ENCODE results near the gene POLR1G.

Gene POLR1G

DNA sequence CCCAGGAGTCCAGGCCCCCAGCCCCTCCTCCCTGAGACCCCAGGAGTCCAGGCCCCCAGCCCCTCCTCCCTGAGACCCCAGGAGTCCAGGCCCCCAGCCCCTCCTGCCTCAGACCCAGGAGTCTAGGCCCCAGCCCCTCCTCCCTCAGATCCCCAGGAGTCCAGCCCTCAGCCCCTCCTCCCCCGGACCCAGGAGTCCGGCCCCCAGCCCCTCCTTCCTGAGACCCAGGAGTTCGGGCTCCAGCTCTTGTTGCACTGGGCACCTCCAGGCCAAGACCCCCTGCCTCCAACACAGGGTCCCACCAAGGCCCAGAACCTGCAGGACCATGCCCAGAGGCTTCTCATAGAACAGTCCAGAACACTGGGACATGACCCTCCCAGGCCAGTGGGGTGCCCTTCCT lies 13.5 kb downstream of the POLR1G start:
- CTCF ChIA-PET = interaction anchor here (1.4 to 3.1 kb wide), 3 partner anchors 20 to 66 kb away, joined by 8 to 20 read pairs (median 14); no protein-coding TSS in a partner anchor
- POLR2A ChIA-PET = no interaction called here
- TF ChIP-seq, protein P1, sequence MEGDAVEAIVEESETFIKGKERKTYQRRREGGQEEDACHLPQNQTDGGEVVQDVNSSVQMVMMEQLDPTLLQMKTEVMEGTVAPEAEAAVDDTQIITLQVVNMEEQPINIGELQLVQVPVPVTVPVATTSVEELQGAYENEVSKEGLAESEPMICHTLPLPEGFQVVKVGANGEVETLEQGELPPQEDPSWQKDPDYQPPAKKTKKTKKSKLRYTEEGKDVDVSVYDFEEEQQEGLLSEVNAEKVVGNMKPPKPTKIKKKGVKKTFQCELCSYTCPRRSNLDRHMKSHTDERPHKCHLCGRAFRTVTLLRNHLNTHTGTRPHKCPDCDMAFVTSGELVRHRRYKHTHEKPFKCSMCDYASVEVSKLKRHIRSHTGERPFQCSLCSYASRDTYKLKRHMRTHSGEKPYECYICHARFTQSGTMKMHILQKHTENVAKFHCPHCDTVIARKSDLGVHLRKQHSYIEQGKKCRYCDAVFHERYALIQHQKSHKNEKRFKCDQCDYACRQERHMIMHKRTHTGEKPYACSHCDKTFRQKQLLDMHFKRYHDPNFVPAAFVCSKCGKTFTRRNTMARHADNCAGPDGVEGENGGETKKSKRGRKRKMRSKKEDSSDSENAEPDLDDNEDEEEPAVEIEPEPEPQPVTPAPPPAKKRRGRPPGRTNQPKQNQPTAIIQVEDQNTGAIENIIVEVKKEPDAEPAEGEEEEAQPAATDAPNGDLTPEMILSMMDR (IDR thresholded peaks at IDR 0.05; ENCODE audit: control extremely low read depth, extremely low read depth, low read depth, missing control alignments) = no peak
- no peak for DNase-seq (ENCODE audit: extremely low spot score)

DNA sequence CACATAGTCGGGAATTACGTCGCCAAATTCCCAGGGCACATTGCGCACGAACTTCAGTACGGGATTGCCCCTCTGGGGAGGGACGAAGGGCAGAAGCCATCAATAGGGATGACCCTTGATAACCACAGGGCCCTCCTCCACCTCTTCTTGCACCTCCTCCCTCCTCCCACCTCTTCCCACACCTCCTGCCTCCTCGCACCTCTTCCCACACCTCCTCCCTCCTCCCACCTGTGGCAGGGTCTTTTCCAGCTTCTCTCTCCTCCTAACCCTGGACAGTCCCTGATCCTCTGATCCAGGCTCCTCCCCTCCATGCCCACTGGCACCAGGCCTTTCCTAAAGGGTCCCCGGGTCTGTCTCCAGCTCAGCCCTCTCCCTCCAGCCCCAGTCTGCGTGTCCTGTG lies 13.9 kb downstream of the POLR1G start:
- POLR2A ChIA-PET = no interaction called here
- CTCF ChIA-PET = interaction anchor here (1.4 to 3.1 kb wide), 3 partner anchors 19 to 65 kb away, joined by 8 to 20 read pairs (median 14); no protein-coding TSS in a partner anchor
- TF ChIP-seq, protein P1 (IDR thresholded peaks at IDR 0.05; ENCODE audit: control extremely low read depth, extremely low read depth, low read depth, missing control alignments) = no peak
- no peak for DNase-seq (ENCODE audit: extremely low spot score)

DNA sequence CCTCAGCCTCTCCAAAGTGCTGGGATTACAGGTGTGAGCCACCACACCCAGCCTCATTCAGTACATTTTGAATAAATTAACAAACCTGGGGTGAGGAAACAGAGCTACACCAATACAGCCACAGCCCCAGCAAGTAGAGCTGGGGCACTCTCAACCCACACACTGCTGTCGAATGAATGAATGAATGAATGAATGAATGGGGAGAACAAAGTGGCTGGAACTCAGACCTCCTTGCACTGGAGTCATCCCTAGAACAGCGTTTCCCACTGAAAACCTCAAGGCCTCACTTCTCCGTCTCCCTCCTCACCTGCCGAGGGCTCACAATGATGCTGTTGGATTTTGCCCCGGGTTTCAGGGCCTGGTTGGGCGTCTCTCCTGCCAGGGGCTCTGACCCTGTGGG lies 14.4 kb downstream of the POLR1G start:
- POLR2A ChIA-PET = interaction anchor here (1.5 kb wide), 1 partner anchor 47 kb away, joined by 6 read pairs; the partner anchor contains the start of gene FOSB
- CTCF ChIA-PET = interaction anchor here (1.4 to 3.1 kb wide), 3 partner anchors 19 to 65 kb away, joined by 8 to 20 read pairs (median 14); no protein-coding TSS in a partner anchor
- TF ChIP-seq, protein P1 (IDR thresholded peaks at IDR 0.05; ENCODE audit: control extremely low read depth, extremely low read depth, low read depth, missing control alignments) = no peak
- DNase-seq (ENCODE audit: extremely low spot score) = no peak

DNA sequence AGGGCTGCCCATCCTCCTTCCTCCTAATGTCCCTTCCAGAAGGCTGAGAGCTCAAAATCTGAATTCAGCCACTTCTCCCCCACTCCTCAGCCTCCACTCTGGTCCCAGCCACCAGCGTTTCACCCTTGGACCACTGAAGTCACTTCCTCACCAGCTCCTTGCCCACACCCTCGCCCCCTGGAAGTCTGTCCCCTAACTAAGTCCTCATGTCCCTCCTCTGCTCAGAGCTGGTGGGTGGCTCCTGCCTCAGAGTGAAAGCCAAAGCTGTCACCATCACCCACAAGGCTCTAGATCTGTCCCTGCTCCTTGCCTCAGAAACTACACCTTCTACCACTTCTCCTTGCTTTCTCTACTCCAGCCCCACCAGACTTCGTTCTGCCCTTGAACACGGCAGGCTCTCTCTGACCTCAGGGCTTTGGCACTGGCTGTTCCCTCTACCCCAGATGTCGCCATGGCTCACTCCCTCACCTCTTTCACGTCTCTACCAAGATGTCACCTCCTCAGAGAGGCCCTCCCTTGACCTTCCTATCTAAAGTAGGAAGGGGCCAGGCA lies 15.6 kb downstream of the POLR1G start:
- ChIA-PET POLR2A (interaction anchor here (1.5 kb wide), 1 partner anchor 46 kb away, joined by 6 read pairs; the partner anchor contains the start of gene FOSB), CTCF (interaction anchor here (2.4 to 3.1 kb wide), 2 partner anchors 17 to 63 kb away, joined by 14 to 20 read pairs; no protein-coding TSS in a partner anchor)
- no peak for DNase-seq (ENCODE audit: extremely low spot score)
- TF ChIP-seq, protein P1 (IDR thresholded peaks at IDR 0.05; ENCODE audit: control extremely low read depth, extremely low read depth, low read depth, missing control alignments) = no peak

DNA sequence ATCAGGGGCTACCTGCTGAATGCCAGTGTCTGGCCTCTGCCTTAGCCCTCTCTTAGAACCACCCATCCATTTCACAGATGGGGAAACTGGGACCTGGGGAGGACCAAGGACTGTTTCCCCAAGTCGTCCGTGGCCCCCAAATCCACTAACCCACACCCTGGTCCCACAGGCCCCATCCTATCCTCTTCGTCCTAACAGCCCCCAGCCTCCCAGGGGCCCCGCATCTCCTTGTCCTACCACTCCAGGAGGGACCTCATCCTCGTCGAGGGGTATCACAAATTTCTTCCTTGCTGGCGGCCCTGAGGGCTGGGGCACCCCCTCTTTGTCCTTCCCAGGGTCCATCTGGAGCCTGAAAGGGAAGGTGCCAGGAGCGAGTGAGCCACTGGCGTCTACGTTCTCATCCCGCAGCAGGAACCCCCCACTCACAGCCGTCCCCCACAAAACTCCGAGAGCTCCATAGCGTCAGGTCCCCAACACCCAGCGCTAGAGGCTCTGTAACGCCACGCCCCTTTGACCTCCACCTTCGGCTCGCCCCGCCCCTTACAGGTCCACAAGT lies 16.7 kb downstream of the POLR1G start:
- TF ChIP-seq, protein P1 (IDR thresholded peaks at IDR 0.05; ENCODE audit: control extremely low read depth, extremely low read depth, low read depth, missing control alignments) = no peak
- ChIA-PET CTCF (no interaction called here), POLR2A (no interaction called here)
- no peak for DNase-seq (ENCODE audit: extremely low spot score)

DNA sequence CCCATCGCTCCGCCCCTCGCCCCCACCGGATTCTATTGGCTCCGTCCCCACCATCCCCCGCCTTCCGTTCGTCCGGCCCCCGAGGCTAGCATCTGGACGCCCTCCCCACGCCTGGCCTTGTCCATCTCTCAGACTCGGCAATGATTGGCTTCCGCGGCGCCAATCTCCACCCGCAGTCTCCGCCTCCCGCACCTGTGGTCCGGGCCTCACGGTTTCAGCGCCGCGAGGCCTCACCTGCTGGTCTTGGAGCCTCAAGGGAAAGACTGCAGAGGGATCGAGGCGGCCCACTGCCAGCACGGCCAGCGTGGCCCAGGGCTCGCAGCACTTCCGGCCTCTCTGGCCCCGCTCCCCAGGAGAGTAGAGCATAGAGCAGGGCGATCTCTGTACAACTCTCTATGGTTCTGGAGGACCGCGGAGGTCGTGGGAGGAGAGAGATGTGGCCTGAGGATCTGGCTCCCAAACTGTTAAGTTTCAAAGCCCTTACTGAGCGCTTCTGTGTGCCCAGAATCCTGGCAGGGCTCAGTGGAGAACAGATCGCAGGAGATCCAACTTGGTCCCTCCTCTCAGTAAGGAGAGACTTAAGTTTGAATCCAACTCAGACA lies 17.2 kb downstream of the POLR1G start, which contains the start of gene ERCC1:
Gene ERCC1 (minus strand): TSS at position 329 of the 602 bp plus-strand sequence. CDS start 543 bp downstream, outside the sequence.
- POLR2A ChIA-PET = no interaction called here
- CTCF ChIA-PET = interaction anchor here (0.7 to 2.2 kb wide), 4 partner anchors 16 to 62 kb away, joined by 3 to 14 read pairs (median 11); no protein-coding TSS in a partner anchor
- TF ChIP-seq, protein P1 (IDR thresholded peaks at IDR 0.05; ENCODE audit: control extremely low read depth, extremely low read depth, low read depth, missing control alignments) = no peak
- peak; percentile 98 for DNase-seq (ENCODE audit: extremely low spot score)

All from GM10248 (cell line).